IMR-90 (cell line): ENCODE data around the gene PRPF40B. TPM values are rescaled to one million over a fixed set of nuclear protein-coding genes. Genes with fewer than 3 reads are reported as not detected.

ENCODE experiments used
- ATAC-seq: fragments of 200-7000 bp; cut with Tn5 transposase; 2 replicates; pipeline ENCODE4 v1.9.1; 2020; ENCODE audit warnings: low read depth, mild to moderate bottlenecking, moderate library complexity
- BruUV-seq: library from RNA; stranded (reverse); fragments of 400-500 nt; replicated peaks from 2 replicates; lab custom pipeline; 2021; lab: Mats Ljungman, UMichigan
- CTCF ChIA-PET: fragments of 300-600 bp; formaldehyde crosslinking; extraction: SDS; loops from one replicate; lab custom pipeline; 2021; ENCODE audit warnings: antibody characterized with exemption; lab: Yijun Ruan, JAX
- POLR2A ChIA-PET: fragments of 300-600 bp; sonication (Branson Sonifier 250); formaldehyde crosslinking; loops from one replicate; lab custom pipeline; 2022; ENCODE audit warnings: antibody characterized with exemption; ENCODE audit not compliant: unreplicated experiment; lab: Charles Lee
- DNase-seq: peaks from one replicate; pipeline ENCODE4 v3.0.0; 2013
- H2AFZ ChIP-seq: replicated peaks from 2 replicates; pipeline ENCODE3; 2013; ENCODE audit warnings: low read length, mild to moderate bottlenecking; ENCODE audit not compliant: poor library complexity
- H2AK5ac ChIP-seq: 2 replicates; pipeline ENCODE4 v1.6.1; 2013; ENCODE audit warnings: low read depth, low read length, inconsistent platforms
- H2AK9ac ChIP-seq: replicated peaks from 2 replicates; pipeline ENCODE3; 2013; ENCODE audit warnings: mild to moderate bottlenecking, low read depth, low read length, moderate library complexity; ENCODE audit not compliant: poor library complexity
- H2BK120ac ChIP-seq: 2 replicates; pipeline ENCODE4 v1.6.1; 2013; ENCODE audit warnings: low read depth, low read length, inconsistent platforms
- H2BK15ac ChIP-seq: 3 replicates; pipeline ENCODE4 v1.6.1; 2013; ENCODE audit warnings: low read depth, low read length, inconsistent platforms
- H2BK20ac ChIP-seq: 2 replicates; pipeline ENCODE4 v1.6.1; 2013; ENCODE audit warnings: low read depth, mild to moderate bottlenecking, inconsistent platforms, low read length, moderate library complexity
- H2BK5ac ChIP-seq: 2 replicates; pipeline ENCODE4 v1.6.1; 2013; ENCODE audit warnings: mild to moderate bottlenecking, low read depth, low read length, inconsistent platforms; ENCODE audit not compliant: poor library complexity, severe bottlenecking
- H3K14ac ChIP-seq: replicated peaks from 2 replicates; pipeline ENCODE4 v1.6.1; 2013; ENCODE audit warnings: low read depth, low read length, inconsistent platforms
- H3K18ac ChIP-seq: 2 replicates; pipeline ENCODE4 v1.6.1; 2013; ENCODE audit warnings: low read depth, low read length, control low read depth
- H3K23ac ChIP-seq: 2 replicates; pipeline ENCODE4 v1.6.1; 2013; ENCODE audit warnings: low read depth, low read length, inconsistent platforms
- H3K27ac ChIP-seq: 2 replicates; pipeline ENCODE4 v1.5.1; 2013; ENCODE audit warnings: mild to moderate bottlenecking, control low read depth, low read length; ENCODE audit not compliant: insufficient read depth
- H3K27me3 ChIP-seq: 2 replicates; pipeline ENCODE4 v1.6.1; 2013; ENCODE audit warnings: low read length; ENCODE audit not compliant: control insufficient read depth, insufficient read depth
- H3K36me3 ChIP-seq: 2 replicates; pipeline ENCODE4 v1.6.1; 2013; ENCODE audit warnings: low read length, mixed read lengths; ENCODE audit not compliant: control insufficient read depth, insufficient read depth
- H3K4ac ChIP-seq: 2 replicates; pipeline ENCODE4 v1.6.1; 2013; ENCODE audit warnings: low read depth, low read length, inconsistent platforms
- H3K4me1 ChIP-seq: 2 replicates; pipeline ENCODE4 v1.6.1; 2013; ENCODE audit warnings: low read length, mixed read lengths; ENCODE audit not compliant: control insufficient read depth, insufficient read depth
- H3K4me2 ChIP-seq: 2 replicates; pipeline ENCODE4 v1.6.1; 2013; ENCODE audit warnings: low read depth, mild to moderate bottlenecking, control low read depth, low read length, moderate library complexity
- H3K4me3 ChIP-seq: 2 replicates; pipeline ENCODE4 v1.5.1; 2013; ENCODE audit warnings: low read depth, mild to moderate bottlenecking, control low read depth, low read length, moderate library complexity; ENCODE audit not compliant: insufficient read depth
- H3K56ac ChIP-seq: 2 replicates; pipeline ENCODE4 v1.6.1; 2013; ENCODE audit warnings: low read length, inconsistent platforms; ENCODE audit not compliant: insufficient read depth; ENCODE audit errors: extremely low read depth
- H3K79me1 ChIP-seq, 2 experiments: 2 replicates each; pipeline ENCODE4 v1.6.1; 2013; ENCODE audit warnings: low read length in 2 of 2, inconsistent platforms in 1 of 2, low read depth in 1 of 2
- H3K9ac ChIP-seq: 2 replicates; pipeline ENCODE4 v1.6.1; 2013; ENCODE audit warnings: low read depth, low read length, control low read depth
- H3K9me1 ChIP-seq: 2 replicates; pipeline ENCODE4 v1.6.1; 2013; ENCODE audit warnings: low read length, inconsistent platforms; ENCODE audit not compliant: insufficient read depth
- H3K9me3 ChIP-seq: 2 replicates; pipeline ENCODE4 v1.6.1; 2013; ENCODE audit warnings: low read length; ENCODE audit not compliant: control insufficient read depth, insufficient read depth
- H4K20me1 ChIP-seq: 2 replicates; pipeline ENCODE4 v1.6.1; 2013; ENCODE audit warnings: low read length, inconsistent platforms; ENCODE audit not compliant: insufficient read depth
- H4K5ac ChIP-seq: 2 replicates; pipeline ENCODE4 v1.6.1; 2013; ENCODE audit warnings: mild to moderate bottlenecking, low read depth, low read length, control low read depth
- H4K8ac ChIP-seq, 2 experiments: 2 replicates each; pipeline ENCODE4 v1.6.1; 2013; ENCODE audit warnings: low read depth in 2 of 2, low read length in 2 of 2, control low read depth in 1 of 2, inconsistent platforms in 1 of 2
- H4K91ac ChIP-seq: 2 replicates; pipeline ENCODE4 v1.6.1; 2013; ENCODE audit warnings: low read depth, low read length, inconsistent platforms; ENCODE audit not compliant: insufficient read depth
- CHD1 ChIP-seq: IDR thresholded peaks from 2 replicates; pipeline ENCODE4 v1.6.1; 2012; ENCODE audit warnings: low read depth, low read length, improper control_type of control experiment
- CTCF ChIP-seq: conservative IDR thresholded peaks from 2 replicates; pipeline ENCODE4 v1.5.1; 2012; ENCODE audit warnings: mild to moderate bottlenecking, low read depth, low read length, improper control_type of control experiment
- FOS ChIP-seq: fragments of 150-350 bp; IDR thresholded peaks from 2 replicates; pipeline ENCODE4 v1.6.1; 2016; ENCODE audit warnings: low read depth, low read length
- MAFK ChIP-seq: IDR thresholded peaks from 2 replicates; pipeline ENCODE4 v1.6.1; 2012; ENCODE audit warnings: low read depth, low read length, improper control_type of control experiment
- MAZ ChIP-seq: IDR thresholded peaks from 2 replicates; pipeline ENCODE4 v1.6.1; 2012; ENCODE audit warnings: low read depth, mild to moderate bottlenecking, low read length, improper control_type of control experiment, moderate library complexity, borderline replicate concordance
- NFE2L2 ChIP-seq: fragments of 150-350 bp; IDR thresholded peaks from 2 replicates; pipeline ENCODE4 v1.6.1; 2016; ENCODE audit warnings: low read depth, mild to moderate bottlenecking, low read length
- RAD21 ChIP-seq: IDR thresholded peaks from 2 replicates; pipeline ENCODE4 v1.6.1; 2012; ENCODE audit warnings: low read length, improper control_type of control experiment
- RCOR1 ChIP-seq: IDR thresholded peaks from 2 replicates; pipeline ENCODE4 v1.6.1; 2012; ENCODE audit warnings: mild to moderate bottlenecking, low read length, improper control_type of control experiment; ENCODE audit not compliant: insufficient replicate concordance
- RFX5 ChIP-seq: IDR thresholded peaks from 2 replicates; pipeline ENCODE4 v1.8.0; 2012; ENCODE audit warnings: low read depth, mild to moderate bottlenecking, low read length, moderate library complexity
- SMC3 ChIP-seq: fragments of 150-350 bp; IDR thresholded peaks from 2 replicates; pipeline ENCODE4 v1.6.1; 2016; ENCODE audit warnings: low read depth, mild to moderate bottlenecking, antibody characterized with exemption, low read length, moderate library complexity
- WGBS, 2 experiments: methylation state at CpG; one replicate each; pipeline versions ENCODE4 v1.1.5 to v1.1.7; 2013; ENCODE audit warnings: missing lambda C conversion rate in 2 of 2; ENCODE audit not compliant: insufficient read length in 1 of 2; ENCODE audit errors: extremely low coverage in 2 of 2; 5-methylcytosine and 5-hydroxymethylcytosine counted together
- dilution Hi-C: fragments of 300-500 bp; cut with HindIII; formaldehyde crosslinking; loops from one replicate; pipeline ENCODE4 v1.14.3; 2018; ENCODE audit warnings: low sequenced_read_pairs; ENCODE audit not compliant: unreplicated experiment
- in situ Hi-C: fragments of 300-500 bp; cut with MboI; formaldehyde crosslinking; loops from 3 replicates; pipeline ENCODE4 v1.14.3; 2019; ENCODE audit warnings: low sequenced_read_pairs, inconsistent platforms, mixed read lengths
- intact Hi-C: fragments of 100-400 bp; cut with micrococcal nuclease; formaldehyde crosslinking; loops from 2 replicates; pipeline ENCODE4 v1.10.0; 2022
- polyA plus RNA-seq, 3 experiments: library from polyadenylated mRNA; depleted of rRNA; stranded (reverse); fragments of >200 nt; gene quantifications; 2 replicates each; pipeline ENCODE4 v1.2.3, GENCODE V29; 2012; ENCODE audit warnings: low replicate concordance in 1 of 3
- total RNA-seq: library from RNA; depleted of rRNA; stranded (reverse); fragments of >200 nt; gene quantifications from 2 replicates; pipeline ENCODE4 v1.2.3, GENCODE V29; 2012

Gene PRPF40B
- total and polyA plus RNA-seq, 2 of the 4 experiments (the other 2 are of a cell fraction): 5.0 to 11.8 TPM

- H3K18ac ChIP-seq: no peak overlapping the region; the same call in 1 of the 2 replicates
- no peak overlapping the region for H3K56ac ChIP-seq
- no peaks in the 10 kb centered on the region for H3K9me3 ChIP-seq
- peak overlapping the region; percentile 50 for H4K5ac ChIP-seq
- H3K14ac ChIP-seq: peak overlapping the region; percentile 96
- no peak overlapping the region for H2BK5ac ChIP-seq
- no peaks in the 10 kb centered on the region for H3K36me3 ChIP-seq
- peak overlapping the region; percentile 74 for H3K9ac ChIP-seq
- H3K23ac ChIP-seq: peak overlapping the region; percentile 95
- peak overlapping the region; percentile 11; the same call in 1 of the 2 replicates for H3K27ac ChIP-seq
- peaks cover 9% of the 10 kb centered on the region for H3K4me1 ChIP-seq
- peak overlapping the region; percentile 60 for H3K4me3 ChIP-seq
- H2AK9ac ChIP-seq: peak overlapping the region; percentile 77
- 7% methylated on average over 8 of the region's 33 CpGs; no CpG with 5 or more reads in 1 of the 2 experiments for WGBS, 2 experiments
- H3K4me2 ChIP-seq: peak overlapping the region; percentile 94
- H3K27me3 ChIP-seq: peaks cover 3% of the 10 kb centered on the region; the same call in 1 of the 2 replicates
- H2BK120ac ChIP-seq: no peak overlapping the region; the same call in 1 of the 2 replicates
- peak overlapping the region; percentile 76 to 90; a peak in 3 of 4 replicates for H4K8ac ChIP-seq
- peak overlapping the region; percentile 35; the same call in 1 of the 2 replicates for H2AK5ac ChIP-seq
- H4K91ac ChIP-seq: no peak overlapping the region
- DNase-seq (no peak), ATAC-seq (no peak)
- peaks cover 0 to 13% of the 10 kb centered on the region in 2 experiments; a peak in 2 of 4 replicates for H3K79me1 ChIP-seq
- TF ChIP-seq RAD21 (no peak), MAFK (no peak), RFX5 (no peak), CHD1 (no peak), NFE2L2 (no peak), SMC3 (no peak), RCOR1 (no peak), CTCF (no peak), MAZ (no peak), FOS (no peak)
- no peak overlapping the region for H2BK20ac ChIP-seq
- ChIA-PET CTCF (interaction anchor here (1.1 kb wide), 1 partner anchor 16 kb away, joined by 3 read pairs; no protein-coding TSS in a partner anchor), POLR2A (interaction anchor here (0.7 kb wide), 1 partner anchor 126 kb away, joined by 3 read pairs; no protein-coding TSS in a partner anchor)
- intact Hi-C loops (no loop called here), in situ Hi-C loops (no loop called here), dilution Hi-C loops (no loop called here)
- H2AFZ ChIP-seq: peak overlapping the region; percentile 93
- peak overlapping the region; percentile 83 for H3K4ac ChIP-seq
- H2BK15ac ChIP-seq: no peak overlapping the region
- no peaks in the 10 kb centered on the region for H4K20me1 ChIP-seq
- H3K9me1 ChIP-seq: no peaks in the 10 kb centered on the region
- no TSS peak for BruUV-seq
Measured at GRCh38 chr12:49621651-49622500, 1.5 kb upstream of the PRPF40B start.
